K562 (cell line): ENCODE data around the gene CLDN5. TPM values are rescaled to one million over a fixed set of nuclear protein-coding genes. Genes with fewer than 3 reads are reported as not detected.
A peak's percentile ranks its signal among the peaks of the same experiment; 100 is the strongest.

Experiments used
- ATAC-seq: fragments of 200-7000 bp; cut with Tn5 transposase; 3 replicates; pipeline ENCODE4 v1.9.1; 2020; ENCODE audit warnings: moderate library complexity
- BruUV-seq: library from RNA; stranded (reverse); fragments of 400-500 nt; replicated peaks from 2 replicates; lab custom pipeline; 2021; lab: Mats Ljungman, UMichigan
- CTCF ChIA-PET: fragments of 300-600 bp; formaldehyde crosslinking; extraction: SDS; loops from one replicate; lab custom pipeline; 2021; ENCODE audit warnings: low intra/inter-chr PET ratio; lab: Yijun Ruan, JAX
- POLR2A ChIA-PET: fragments of 300-600, 350-650 bp; sonication (Branson Sonifier 250); formaldehyde crosslinking; extraction: SDS; loops from one replicate; lab custom pipeline; 2021; ENCODE audit warnings: antibody characterized with exemption, inconsistent platforms; lab: Yijun Ruan, JAX
- DNase-seq, 4 experiments: peaks; one replicate each; pipeline versions ENCODE4 v3.0.0 to v3.0.0-alpha.2; 2011 to 2018; ENCODE audit warnings: low spot score in 3 of 4, mixed read lengths in 3 of 4; ENCODE audit errors: extremely low read depth in 1 of 4
- FAIRE-seq: peaks from 2 replicates; lab custom pipeline; 2011; peaks lifted over from hg19 to GRCh38; lab: Jason Lieb, UNC
- H2AFZ ChIP-seq: 2 replicates; pipeline ENCODE4 v1.6.0; 2011; ENCODE audit warnings: low read depth, low read length, control low read depth, inconsistent platforms
- H3K27ac ChIP-seq: fragments of 200-600 bp; 3 replicates; pipeline ENCODE4 v1.8.0; 2011; ENCODE audit warnings: low read depth, mild to moderate bottlenecking, control low read depth, inconsistent platforms, low read length, moderate library complexity, mixed read lengths; ENCODE audit errors: extremely low read depth
- H3K27me3 ChIP-seq, 2 experiments: fragments of 300-600 bp in 1 of 2; 2 replicates in 1 of 2; 3 replicates in 1 of 2; pipeline versions ENCODE4 v1.6.0 to v1.8.0; 2011; ENCODE audit warnings: inconsistent platforms in 2 of 2, low read length in 2 of 2, mild to moderate bottlenecking in 1 of 2, mixed read lengths in 1 of 2, moderate library complexity in 1 of 2; ENCODE audit not compliant: control insufficient read depth in 2 of 2, insufficient read depth in 2 of 2
- H3K36me3 ChIP-seq: fragments of 300-600 bp; 3 replicates; pipeline ENCODE4 v1.8.0; 2011; ENCODE audit warnings: mild to moderate bottlenecking, low read length, inconsistent platforms; ENCODE audit not compliant: control insufficient read depth, insufficient read depth
- H3K4me1 ChIP-seq, 2 experiments: fragments of 200-600 bp in 1 of 2; replicated peaks in 1 of 2; 2 replicates in 1 of 2; 3 replicates in 1 of 2; pipeline versions ENCODE4 v1.5.1 to v1.8.0; 2011; ENCODE audit warnings: inconsistent platforms in 2 of 2, low read length in 2 of 2, mild to moderate bottlenecking in 1 of 2, mixed read lengths in 1 of 2, moderate library complexity in 1 of 2; ENCODE audit not compliant: control insufficient read depth in 2 of 2, insufficient read depth in 2 of 2
- H3K4me2 ChIP-seq: 2 replicates; pipeline ENCODE4 v1.6.1; 2011; ENCODE audit warnings: low read length, control low read depth, inconsistent platforms, mixed read lengths; ENCODE audit not compliant: insufficient read depth
- H3K4me3 ChIP-seq: fragments of 200-600 bp; sonication (generic), shearing (Covaris generic); 2 replicates; pipeline ENCODE4 v1.5.1; 2016; ENCODE audit warnings: control low read depth, inconsistent platforms
- H3K79me2 ChIP-seq: fragments of 200-600 bp; 3 replicates; pipeline ENCODE4 v1.8.0; 2011; ENCODE audit warnings: low read length, inconsistent platforms; ENCODE audit not compliant: control insufficient read depth, insufficient read depth
- H3K9ac ChIP-seq, 2 experiments: 2 replicates each; pipeline versions ENCODE4 v1.6.0 to v1.6.1; 2011; ENCODE audit warnings: low read depth in 2 of 2, low read length in 2 of 2, control low read depth in 1 of 2, inconsistent platforms in 1 of 2, mild to moderate bottlenecking in 1 of 2, mixed read lengths in 1 of 2; ENCODE audit not compliant: insufficient read depth in 1 of 2
- H3K9me1 ChIP-seq: one replicate; pipeline ENCODE4 v1.6.0; 2011; ENCODE audit warnings: inconsistent platforms, mild to moderate bottlenecking, low read length, moderate library complexity; ENCODE audit not compliant: control insufficient read depth, insufficient read depth
- H3K9me3 ChIP-seq: replicated peaks from 2 replicates; pipeline ENCODE4 v1.5.1; 2011; ENCODE audit warnings: low read depth, low read length, inconsistent platforms; ENCODE audit not compliant: control insufficient read depth, insufficient read depth
- H4K20me1 ChIP-seq: replicated peaks from 2 replicates; pipeline ENCODE4 v1.6.1; 2011; ENCODE audit warnings: low read length, inconsistent platforms, mixed read lengths; ENCODE audit not compliant: control insufficient read depth, insufficient read depth
- BRCA1 ChIP-seq, 2 experiments: fragments of 450-650 bp in 1 of 2; sonication (generic) in 1 of 2; formaldehyde crosslinking in 1 of 2; IDR thresholded peaks; 2 replicates each; pipeline versions ENCODE4 v1.5.0 to v1.6.1; 2017 to 2020; ENCODE audit warnings: mild to moderate bottlenecking in 1 of 2, missing genetic modification reagents in 1 of 2
- CHAMP1 ChIP-seq: fragments of 450-650 bp; IDR thresholded peaks from 2 replicates; pipeline ENCODE4 v1.6.1; 2016; ENCODE audit warnings: mild to moderate bottlenecking
- E2F5 ChIP-seq: sonication (generic); formaldehyde crosslinking; IDR thresholded peaks from 2 replicates; pipeline ENCODE4 v1.8.0; 2022; ENCODE audit warnings: mild to moderate bottlenecking, missing genetic modification reagents
- ZBTB40 ChIP-seq, 2 experiments: fragments of 450-650 bp in 1 of 2; sonication (generic) in 1 of 2; formaldehyde crosslinking in 1 of 2; IDR thresholded peaks; 2 replicates each; pipeline versions ENCODE4 v1.7.1 to v1.9.0; 2016 to 2022; ENCODE audit warnings: inconsistent platforms in 1 of 2, mild to moderate bottlenecking in 1 of 2, missing genetic modification reagents in 1 of 2
- ZNF449 ChIP-seq: fragments of 250-450 bp; sonication (Bioruptor Pico); IDR thresholded peaks from 2 replicates; pipeline ENCODE4 v1.8.0; 2022; ENCODE audit warnings: moderate library complexity, mild to moderate bottlenecking, inconsistent platforms
- WGBS: fragments of 100-300 bp; shearing (Covaris generic); methylation state at CpG from one replicate; pipeline ENCODE4 v1.1.6; 2016; ENCODE audit warnings: low coverage, mixed read lengths; ENCODE audit not compliant: insufficient coverage; ENCODE audit errors: missing lambda C conversion rate; 5-methylcytosine and 5-hydroxymethylcytosine counted together
- in situ Hi-C: fragments of 300-500 bp; cut with MboI; formaldehyde crosslinking; loops from 4 replicates; pipeline ENCODE4 v1.15.0; 2018; ENCODE audit warnings: inconsistent platforms, mixed read lengths
- intact Hi-C: fragments of 100-400 bp; cut with micrococcal nuclease; formaldehyde crosslinking; loops from 2 replicates; pipeline ENCODE4 v1.14.2; 2022
- polyA plus RNA-seq, 8 experiments: library from polyadenylated mRNA; depleted of rRNA in 4 of 8; stranded (reverse) in 5 of 8; unstranded in 3 of 8; fragments of >200 nt; fragmentation: Nextera tagmentation in 2 of 8; fragmentation: Illumina TruSeq in 1 of 8; extraction: Ambion mirVana in 2 of 8; extraction: Trizol in 1 of 8; gene quantifications; 2 replicates each; pipeline versions ENCODE4 v1.2.1 to v1.2.3, GENCODE V29; 2011 to 2014; ENCODE audit warnings: inconsistent platforms in 1 of 8, missing spikeins in 1 of 8
- total RNA-seq, 7 experiments: library from RNA; depleted of rRNA in 6 of 7; stranded (reverse); fragments of >200 nt in 6 of 7; fragmentation: Illumina TruSeq in 2 of 7; extraction: Trizol in 2 of 7; gene quantifications; 2 replicates each; pipeline versions ENCODE4 v1.2.1 to v1.2.3, GENCODE V29; 2011 to 2021; ENCODE audit warnings: low replicate concordance in 1 of 7

CLDN5 gene
- total and polyA plus RNA-seq, 9 of the 15 experiments (the other 6 are each of a cell fraction or from before 2014, with no cell fraction given) = 0.20 TPM; not detected in 8

- Histone ChIP-seq H3K4me2 (no peak overlapping the region), H3K27me3 (peaks cover 52 to 59% of the 10 kb centered on the region in 2 experiments), H3K36me3 (no peaks in the 10 kb centered on the region), H4K20me1 (no peaks in the 10 kb centered on the region), H3K9me3 (peaks cover 6% of the 10 kb centered on the region), H3K79me2 (no peaks in the 10 kb centered on the region), H3K4me3 (no peak overlapping the region), H3K9ac (no peak overlapping the region), H3K9me1 (no peaks in the 10 kb centered on the region), H3K4me1 (no peaks in the 10 kb centered on the region; a peak in 1 of 5 replicates), H3K27ac (no peak overlapping the region), H2AFZ (no peak overlapping the region)
- ChIA-PET POLR2A (interaction anchor here (1.2 to 4.3 kb wide), 3 partner anchors 10 to 13 kb away, joined by 3 to 39 read pairs (median 13); no protein-coding TSS in a partner anchor), CTCF (no interaction called here)
- 2% methylated on average over 10 of the region's 10 CpGs for WGBS
- BruUV-seq = no TSS peak
- no peak for FAIRE-seq
- no peak for ATAC-seq
- in situ Hi-C loops = loop anchor here (25.0 kb wide), 1 partner anchor 1580 kb away; no protein-coding TSS in a partner anchor
- intact Hi-C loops = no loop called here
- no peak for DNase-seq
- peak; percentile 54; the same call in 1 of the 2 replicates for TF ChIP-seq E2F5 (CRISPR knock-in tag)
- TF ChIP-seq BRCA1 (IDR thresholded peaks at IDR 0.05) = no peak
- 0 out of 2 replicates have a peak, but pooled peaks have one; percentile 53 for TF ChIP-seq BRCA1 (CRISPR knock-in tag; IDR thresholded peaks at IDR 0.05)
- no peak for TF ChIP-seq ZBTB40 (IDR thresholded peaks at IDR 0.05)
- peak; percentile 15; the same call in 1 of the 2 replicates for TF ChIP-seq ZBTB40 (CRISPR knock-in tag; IDR thresholded peaks at IDR 0.05)
- no peak for TF ChIP-seq ZNF449
- no peak for TF ChIP-seq CHAMP1
Measured at GRCh38 chr22:19556963-19557545, 32.8 kb upstream of the CLDN5 start.
